ENCODE measurements around the gene SH3RF3. TPM values are rescaled to one million over a fixed set of nuclear protein-coding genes. Genes with fewer than 3 reads are reported as not detected.
A peak's percentile ranks its signal among the peaks of the same experiment; 100 is the strongest.

SH3RF3 gene
- polyA plus RNA-seq, 1 donor, result 4.0 TPM

- DNase-seq, result no peak
Observed at GRCh38 chr2:109395494-109396201, 266.6 kb downstream of the SH3RF3 start.

- no peak for DNase-seq
Observed at GRCh38 chr2:109396202-109397180, 267.5 kb downstream of the SH3RF3 start.

GRCh38 chr2:109397893-109398292 is 268.9 kb downstream of the SH3RF3 start:
- DNase-seq, result no peak

GRCh38 chr2:109398366-109399015 is 269.5 kb downstream of the SH3RF3 start:
- no peak for DNase-seq

GRCh38 chr2:109399066-109399465 is 270.1 kb downstream of the SH3RF3 start:
- no peak for DNase-seq

- no peak for DNase-seq
Observed at GRCh38 chr2:109400102-109400501, 271.1 kb downstream of the SH3RF3 start.

GRCh38 chr2:109401370-109401769 is 272.4 kb downstream of the SH3RF3 start:
- no peak for DNase-seq

- DNase-seq, result no peak
Observed at GRCh38 chr2:109402180-109402579, 273.2 kb downstream of the SH3RF3 start.

GRCh38 chr2:109402980-109403840 is 274.2 kb downstream of the SH3RF3 start:
- DNase-seq, result no peak

GRCh38 chr2:109403841-109404201 is 274.8 kb downstream of the SH3RF3 start:
- DNase-seq, result no peak

- no peak for DNase-seq
Observed at GRCh38 chr2:109404681-109405080, 275.7 kb downstream of the SH3RF3 start.

GRCh38 chr2:109405873-109406272 is 276.9 kb downstream of the SH3RF3 start:
- DNase-seq, result no peak

- DNase-seq, result no peak
Observed at GRCh38 chr2:109406301-109406700, 277.3 kb downstream of the SH3RF3 start.

GRCh38 chr2:109407276-109408042 is 278.5 kb downstream of the SH3RF3 start:
- DNase-seq, result no peak

- DNase-seq, result no peak
Observed at GRCh38 chr2:109408043-109408335, 279.0 kb downstream of the SH3RF3 start.

GRCh38 chr2:109409321-109410038 is 280.5 kb downstream of the SH3RF3 start:
- no peak for DNase-seq

- DNase-seq, result peak; percentile 85
Observed at GRCh38 chr2:109410039-109410815, 281.2 kb downstream of the SH3RF3 start.

- DNase-seq, result no peak
Observed at GRCh38 chr2:109411640-109412325, 282.8 kb downstream of the SH3RF3 start.

GRCh38 chr2:109415581-109416013 is 286.6 kb downstream of the SH3RF3 start:
- no peak for DNase-seq
